OCI-LY1 (cell line): ENCODE measurements around the gene CD2.

Experiments used
- EZH2 ChIP-seq: fragments of 200-600 bp; sonication (generic), shearing (Covaris generic); IDR thresholded peaks from 2 replicates; pipeline ENCODE4 v1.8.0; 2017; ENCODE audit warnings: borderline replicate concordance, mixed run types, mild to moderate bottlenecking, antibody characterized with exemption, low read length, moderate library complexity, mixed read lengths
- TF ChIP-seq, protein P1 (sequence below): fragments of 200-600 bp; sonication (generic), shearing (Covaris generic); IDR thresholded peaks from 2 replicates; pipeline ENCODE4 v1.5.1; 2017; ENCODE audit warnings: mild to moderate bottlenecking, antibody characterized with exemption, low read length, moderate library complexity, mixed read lengths

DNA sequence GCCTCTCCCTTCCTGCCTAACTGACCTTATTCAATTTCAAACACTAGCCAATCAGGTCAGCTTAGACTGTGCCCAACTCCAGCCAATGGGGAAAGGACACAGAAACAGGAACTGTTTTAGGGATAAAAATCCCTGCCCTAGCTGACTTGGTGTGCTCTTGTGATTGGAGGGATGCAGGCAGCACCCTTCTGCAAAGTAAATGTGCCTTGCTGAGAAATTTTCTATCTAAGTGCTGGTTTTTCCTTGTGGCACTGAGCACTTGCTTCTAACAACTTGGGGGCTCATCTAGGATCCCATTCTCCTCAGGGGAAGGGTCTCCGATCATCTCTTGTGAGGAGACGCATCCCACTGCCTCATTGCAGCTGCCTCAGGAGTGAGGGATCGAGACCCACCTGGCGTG is 10.7 kb upstream of the CD2 start:
- TF ChIP-seq, protein P1, sequence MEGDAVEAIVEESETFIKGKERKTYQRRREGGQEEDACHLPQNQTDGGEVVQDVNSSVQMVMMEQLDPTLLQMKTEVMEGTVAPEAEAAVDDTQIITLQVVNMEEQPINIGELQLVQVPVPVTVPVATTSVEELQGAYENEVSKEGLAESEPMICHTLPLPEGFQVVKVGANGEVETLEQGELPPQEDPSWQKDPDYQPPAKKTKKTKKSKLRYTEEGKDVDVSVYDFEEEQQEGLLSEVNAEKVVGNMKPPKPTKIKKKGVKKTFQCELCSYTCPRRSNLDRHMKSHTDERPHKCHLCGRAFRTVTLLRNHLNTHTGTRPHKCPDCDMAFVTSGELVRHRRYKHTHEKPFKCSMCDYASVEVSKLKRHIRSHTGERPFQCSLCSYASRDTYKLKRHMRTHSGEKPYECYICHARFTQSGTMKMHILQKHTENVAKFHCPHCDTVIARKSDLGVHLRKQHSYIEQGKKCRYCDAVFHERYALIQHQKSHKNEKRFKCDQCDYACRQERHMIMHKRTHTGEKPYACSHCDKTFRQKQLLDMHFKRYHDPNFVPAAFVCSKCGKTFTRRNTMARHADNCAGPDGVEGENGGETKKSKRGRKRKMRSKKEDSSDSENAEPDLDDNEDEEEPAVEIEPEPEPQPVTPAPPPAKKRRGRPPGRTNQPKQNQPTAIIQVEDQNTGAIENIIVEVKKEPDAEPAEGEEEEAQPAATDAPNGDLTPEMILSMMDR: no peak
- TF ChIP-seq EZH2: no peak
